ENCODE data around the gene TENT4A.

TENT4A gene

DNA sequence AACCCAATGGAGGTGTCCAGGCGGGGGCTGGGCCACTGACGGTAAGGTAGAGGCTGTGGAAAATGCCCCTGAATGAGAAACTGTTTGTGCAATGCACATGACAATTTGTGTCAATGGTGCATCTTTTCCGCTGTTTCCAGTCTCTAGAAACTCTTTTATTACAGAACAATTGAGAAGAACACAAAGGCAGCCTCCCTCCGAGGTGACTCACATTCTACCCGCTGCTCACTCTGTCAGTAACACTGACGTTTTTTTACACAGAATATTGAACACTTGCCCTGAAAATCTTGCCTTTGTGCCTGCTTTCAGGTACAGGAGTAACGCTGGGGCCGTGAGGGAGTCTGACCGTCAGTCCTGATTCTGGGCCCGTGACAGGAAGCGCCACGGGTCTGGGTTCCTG is 11.7 kb upstream of the TENT4A start:
- no peaks in the 10 kb centered on the region for H3K79me2 ChIP-seq (ENCODE audit: low read length)
- no peak overlapping the region for H3K4me2 ChIP-seq (ENCODE audit: low read length)
- H3K27me3 ChIP-seq (ENCODE audit: low read depth, low read length), result no peaks in the 10 kb centered on the region
- H3K4me1 ChIP-seq (ENCODE audit: low read length), result peaks cover 7% of the 10 kb centered on the region
- no peak overlapping the region for H3K4me3 ChIP-seq (ENCODE audit: low read length)
- H4K20me1 ChIP-seq (ENCODE audit: insufficient read depth, low read length), result no peaks in the 10 kb centered on the region
- no peaks in the 10 kb centered on the region for H3K36me3 ChIP-seq (replicated peaks; ENCODE audit: low read depth, low read length)
- no peaks in the 10 kb centered on the region for H3K9me3 ChIP-seq (ENCODE audit: insufficient read depth, low read length)
- no peak overlapping the region for H3K27ac ChIP-seq (ENCODE audit: low read length)
- no peak overlapping the region for H3K9ac ChIP-seq (ENCODE audit: low read length)
- TF ChIP-seq EZH2phosphoT487 (IDR thresholded peaks at IDR 0.05; ENCODE audit: low read depth), result no peak
- TF ChIP-seq, protein P1, sequence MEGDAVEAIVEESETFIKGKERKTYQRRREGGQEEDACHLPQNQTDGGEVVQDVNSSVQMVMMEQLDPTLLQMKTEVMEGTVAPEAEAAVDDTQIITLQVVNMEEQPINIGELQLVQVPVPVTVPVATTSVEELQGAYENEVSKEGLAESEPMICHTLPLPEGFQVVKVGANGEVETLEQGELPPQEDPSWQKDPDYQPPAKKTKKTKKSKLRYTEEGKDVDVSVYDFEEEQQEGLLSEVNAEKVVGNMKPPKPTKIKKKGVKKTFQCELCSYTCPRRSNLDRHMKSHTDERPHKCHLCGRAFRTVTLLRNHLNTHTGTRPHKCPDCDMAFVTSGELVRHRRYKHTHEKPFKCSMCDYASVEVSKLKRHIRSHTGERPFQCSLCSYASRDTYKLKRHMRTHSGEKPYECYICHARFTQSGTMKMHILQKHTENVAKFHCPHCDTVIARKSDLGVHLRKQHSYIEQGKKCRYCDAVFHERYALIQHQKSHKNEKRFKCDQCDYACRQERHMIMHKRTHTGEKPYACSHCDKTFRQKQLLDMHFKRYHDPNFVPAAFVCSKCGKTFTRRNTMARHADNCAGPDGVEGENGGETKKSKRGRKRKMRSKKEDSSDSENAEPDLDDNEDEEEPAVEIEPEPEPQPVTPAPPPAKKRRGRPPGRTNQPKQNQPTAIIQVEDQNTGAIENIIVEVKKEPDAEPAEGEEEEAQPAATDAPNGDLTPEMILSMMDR (IDR thresholded peaks at IDR 0.05; ENCODE audit: low read depth, low read length), result no peak
- H2AFZ ChIP-seq (ENCODE audit: low read depth, low read length), result no peak overlapping the region

- Histone ChIP-seq H4K20me1 (ENCODE audit: insufficient read depth, low read length) (no peaks in the 10 kb centered on the region), H3K9me3 (ENCODE audit: insufficient read depth, low read length) (no peaks in the 10 kb centered on the region), H3K4me2 (ENCODE audit: low read length) (no peak overlapping the region), H3K79me2 (ENCODE audit: low read length) (no peaks in the 10 kb centered on the region), H3K27ac (ENCODE audit: low read length) (no peak overlapping the region), H3K27me3 (ENCODE audit: low read depth, low read length) (no peaks in the 10 kb centered on the region), H2AFZ (ENCODE audit: low read depth, low read length) (no peak overlapping the region), H3K9ac (ENCODE audit: low read length) (no peak overlapping the region), H3K36me3 (replicated peaks; ENCODE audit: low read depth, low read length) (no peaks in the 10 kb centered on the region), H3K4me3 (ENCODE audit: low read length) (no peak overlapping the region), H3K4me1 (ENCODE audit: low read length) (peaks cover 7% of the 10 kb centered on the region)
- TF ChIP-seq, protein P1 (IDR thresholded peaks at IDR 0.05; ENCODE audit: low read depth, low read length), result no peak
- no peak for TF ChIP-seq EZH2phosphoT487 (IDR thresholded peaks at IDR 0.05; ENCODE audit: low read depth)
These were observed 10.6 kb upstream of the TENT4A start for GRCh38 chr5:6702633-6703032.

- Histone ChIP-seq H3K27ac (ENCODE audit: low read length) (no peak overlapping the region), H3K9ac (ENCODE audit: low read length) (no peak overlapping the region), H3K4me1 (ENCODE audit: low read length) (peaks cover 10% of the 10 kb centered on the region), H3K4me3 (ENCODE audit: low read length) (no peak overlapping the region), H3K79me2 (ENCODE audit: low read length) (no peaks in the 10 kb centered on the region), H3K27me3 (ENCODE audit: low read depth, low read length) (no peaks in the 10 kb centered on the region), H3K9me3 (ENCODE audit: insufficient read depth, low read length) (no peaks in the 10 kb centered on the region), H4K20me1 (ENCODE audit: insufficient read depth, low read length) (no peaks in the 10 kb centered on the region), H3K4me2 (ENCODE audit: low read length) (no peak overlapping the region), H2AFZ (ENCODE audit: low read depth, low read length) (no peak overlapping the region), H3K36me3 (replicated peaks; ENCODE audit: low read depth, low read length) (no peaks in the 10 kb centered on the region)
- TF ChIP-seq, protein P1 (IDR thresholded peaks at IDR 0.05; ENCODE audit: low read depth, low read length), result no peak
- TF ChIP-seq EZH2phosphoT487 (IDR thresholded peaks at IDR 0.05; ENCODE audit: low read depth), result no peak
These were observed 9.4 kb upstream of the TENT4A start for GRCh38 chr5:6703806-6704205.

DNA sequence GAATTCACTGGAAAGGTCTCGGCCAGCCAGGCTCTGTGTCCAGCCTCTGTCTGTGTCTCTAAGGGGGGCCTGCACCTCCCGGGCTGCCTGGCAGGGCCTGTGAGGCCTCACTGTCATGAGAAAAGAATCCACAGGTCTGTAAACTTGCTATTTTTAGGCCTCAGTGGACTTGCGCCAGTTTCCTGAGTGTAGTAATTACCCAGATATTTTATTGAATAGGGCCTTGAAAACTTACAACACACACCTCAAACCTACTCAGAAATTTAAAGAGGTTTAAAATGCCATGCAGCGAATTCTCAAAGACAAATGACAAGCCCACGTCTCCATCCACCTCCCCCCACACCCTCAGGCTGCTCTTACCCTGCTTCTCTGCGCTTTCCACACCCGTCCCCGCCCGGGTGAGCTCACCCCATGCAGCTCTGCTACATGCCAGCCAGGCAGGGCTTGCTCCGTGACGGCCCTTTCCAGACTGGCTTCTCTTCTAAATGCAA is 8.8 kb upstream of the TENT4A start:
- peaks cover 14% of the 10 kb centered on the region for H3K4me1 ChIP-seq (ENCODE audit: low read length)
- no peaks in the 10 kb centered on the region for H3K79me2 ChIP-seq (ENCODE audit: low read length)
- no peak overlapping the region for H2AFZ ChIP-seq (ENCODE audit: low read depth, low read length)
- H3K9me3 ChIP-seq (ENCODE audit: insufficient read depth, low read length), result no peaks in the 10 kb centered on the region
- H3K36me3 ChIP-seq (replicated peaks; ENCODE audit: low read depth, low read length), result no peaks in the 10 kb centered on the region
- no peak overlapping the region for H3K4me2 ChIP-seq (ENCODE audit: low read length)
- TF ChIP-seq EZH2phosphoT487 (IDR thresholded peaks at IDR 0.05; ENCODE audit: low read depth), result no peak
- TF ChIP-seq, protein P1 (IDR thresholded peaks at IDR 0.05; ENCODE audit: low read depth, low read length), result no peak
- no peaks in the 10 kb centered on the region for H3K27me3 ChIP-seq (ENCODE audit: low read depth, low read length)
- no peaks in the 10 kb centered on the region for H4K20me1 ChIP-seq (ENCODE audit: insufficient read depth, low read length)
- H3K9ac ChIP-seq (ENCODE audit: low read length), result no peak overlapping the region
- H3K27ac ChIP-seq (ENCODE audit: low read length), result no peak overlapping the region
- no peak overlapping the region for H3K4me3 ChIP-seq (ENCODE audit: low read length)
